ENCODE results near the gene KCNQ5.
"Not testable (repeated sequence)": the region's sequence is repeated elsewhere in the genome, so short reads cannot be mapped to it uniquely, and the experiment has no call there.

The KCNQ5 gene

GRCh38 chr6:72621291-72622093 lies at the start of gene KCNQ5:
TSS of gene KCNQ5 (plus strand) at chr6:72622064.
- peak; percentile 47 for DNase-seq

GRCh38 chr6:72579865-72580264 lies 42.0 kb upstream of the KCNQ5 start:
- DNase-seq: no peak

GRCh38 chr6:72580281-72580940 lies 41.5 kb upstream of the KCNQ5 start:
- DNase-seq: no peak

GRCh38 chr6:72580950-72581349 lies 40.9 kb upstream of the KCNQ5 start:
- DNase-seq: not testable (repeated sequence)

- DNase-seq: no peak
These were observed 33.7 kb upstream of the KCNQ5 start for GRCh38 chr6:72588155-72588554.

GRCh38 chr6:72589096-72589495 lies 32.8 kb upstream of the KCNQ5 start:
- DNase-seq: no peak

GRCh38 chr6:72595812-72596211 lies 26.1 kb upstream of the KCNQ5 start:
- no peak for DNase-seq

- no peak for DNase-seq
These were observed 5.4 kb upstream of the KCNQ5 start for GRCh38 chr6:72616406-72617015.

- no peak for DNase-seq
These were observed 4.1 kb upstream of the KCNQ5 start for GRCh38 chr6:72617721-72618120.

GRCh38 chr6:72619883-72620696 lies 1.8 kb upstream of the KCNQ5 start:
- DNase-seq: peak; percentile 43

GRCh38 chr6:72620871-72621290 lies 983 bp upstream of the KCNQ5 start:
- DNase-seq: peak; percentile 40

- peak; percentile 65 for DNase-seq
These were observed 453 bp downstream of the KCNQ5 start for GRCh38 chr6:72622094-72622940.

- DNase-seq: no peak
These were observed 1.9 kb downstream of the KCNQ5 start for GRCh38 chr6:72623808-72624207.

- DNase-seq: no peak
These were observed 2.8 kb downstream of the KCNQ5 start for GRCh38 chr6:72624557-72625160.

- DNase-seq: no peak
These were observed 4.3 kb downstream of the KCNQ5 start for GRCh38 chr6:72626126-72626525.

GRCh38 chr6:72627539-72627938 lies 5.7 kb downstream of the KCNQ5 start:
- no peak for DNase-seq

GRCh38 chr6:72631480-72631879 lies 9.6 kb downstream of the KCNQ5 start:
- DNase-seq: no peak

GRCh38 chr6:72635636-72636035 lies 13.8 kb downstream of the KCNQ5 start:
- DNase-seq: no peak

- DNase-seq: no peak
These were observed 14.4 kb downstream of the KCNQ5 start for GRCh38 chr6:72636215-72636614.

GRCh38 chr6:72636786-72637185 lies 14.9 kb downstream of the KCNQ5 start:
- no peak for DNase-seq

- DNase-seq: no peak
These were observed 18.2 kb downstream of the KCNQ5 start for GRCh38 chr6:72639920-72640614.

Data from right hindlimb (tissue), 1 donor.